Stimulated activated CD4-positive, alpha-beta T cell treated with anti-CD3 and anti-CD28 coated beads, Interleukin-15, amount 100 ng/mL, for 1 hour (primary cell): ENCODE data around the gene NCKAP1.
"Not testable (repeated sequence)": the region's sequence is repeated elsewhere in the genome, so short reads cannot be mapped to it uniquely, and the experiment has no call there.

Experiments used
- DNase-seq, 2 donors: peaks; one replicate each; pipeline ENCODE4 v3.0.0-alpha.2; 2020; ENCODE audit warnings: low read depth in 1 of 2, low spot score in 1 of 2

NCKAP1 gene

GRCh38 chr2:183037553-183038340 is 510 bp downstream of the NCKAP1 start:
- peak; percentile 15 to 34 for DNase-seq

GRCh38 chr2:183037074-183037552 is 1.1 kb downstream of the NCKAP1 start:
- no peak for DNase-seq

GRCh38 chr2:183035954-183036669 is 2.1 kb downstream of the NCKAP1 start:
- DNase-seq, result no peak

GRCh38 chr2:183035298-183035953 is 2.8 kb downstream of the NCKAP1 start:
- no peak for DNase-seq

- no peak for DNase-seq
These were observed 3.5 kb downstream of the NCKAP1 start for GRCh38 chr2:183034806-183035205.

- DNase-seq, result no peak
These were observed 4.3 kb downstream of the NCKAP1 start for GRCh38 chr2:183033951-183034350.

- DNase-seq, result no peak
These were observed 6.1 kb downstream of the NCKAP1 start for GRCh38 chr2:183031911-183032794.

GRCh38 chr2:183029219-183029618 is 9.0 kb downstream of the NCKAP1 start:
- DNase-seq, result no peak

GRCh38 chr2:183028108-183028507 is 10.1 kb downstream of the NCKAP1 start:
- no peak for DNase-seq

GRCh38 chr2:183027443-183027842 is 10.8 kb downstream of the NCKAP1 start:
- no peak for DNase-seq

GRCh38 chr2:183026424-183026823 is 11.8 kb downstream of the NCKAP1 start:
- no peak for DNase-seq

- DNase-seq, result no peak
These were observed 12.3 kb downstream of the NCKAP1 start for GRCh38 chr2:183025993-183026392.

GRCh38 chr2:183024339-183025095 is 13.7 kb downstream of the NCKAP1 start:
- no peak for DNase-seq

- no peak for DNase-seq
These were observed 15.5 kb downstream of the NCKAP1 start for GRCh38 chr2:183022711-183023110.

GRCh38 chr2:183021613-183022012 is 16.6 kb downstream of the NCKAP1 start:
- no peak for DNase-seq

GRCh38 chr2:183019718-183020442 is 18.4 kb downstream of the NCKAP1 start:
- no peak for DNase-seq

GRCh38 chr2:183017845-183018244 is 20.4 kb downstream of the NCKAP1 start:
- not testable (repeated sequence) for DNase-seq

GRCh38 chr2:183014005-183014404 is 24.3 kb downstream of the NCKAP1 start:
- no peak for DNase-seq

- DNase-seq, result no peak
These were observed 26.5 kb downstream of the NCKAP1 start for GRCh38 chr2:183011743-183012142.
